HUES64 (cell line): ENCODE results near the gene SEMA7A.

Experiments
- H3K27ac ChIP-seq: 2 replicates; pipeline ENCODE4 v1.7.0; 2013; ENCODE audit warnings: low read depth, low read length, inconsistent platforms
- H3K27me3 ChIP-seq: 2 replicates; pipeline ENCODE4 v1.6.1; 2013; ENCODE audit warnings: mild to moderate bottlenecking, low read length; ENCODE audit not compliant: insufficient read depth
- H3K36me3 ChIP-seq: 2 replicates; pipeline ENCODE4 v1.6.1; 2013; ENCODE audit warnings: mild to moderate bottlenecking, low read length; ENCODE audit not compliant: insufficient read depth
- H3K4me1 ChIP-seq: 2 replicates; pipeline ENCODE4 v1.6.1; 2013; ENCODE audit warnings: mild to moderate bottlenecking, low read length, moderate library complexity; ENCODE audit not compliant: insufficient read depth
- H3K4me3 ChIP-seq: 2 replicates; pipeline ENCODE4 v1.5.1; 2013; ENCODE audit warnings: mild to moderate bottlenecking, low read length, moderate library complexity
- H3K9ac ChIP-seq: 2 replicates; pipeline ENCODE4 v1.6.1; 2013; ENCODE audit warnings: mild to moderate bottlenecking, low read depth, low read length
- H3K9me3 ChIP-seq: 2 replicates; pipeline ENCODE4 v1.6.1; 2013; ENCODE audit warnings: low read depth, low read length; ENCODE audit not compliant: insufficient read depth
- WGBS: fragments of 150-250, 120-280 bp; methylation state at CpG from one replicate; pipeline ENCODE4 v1.1.7; 2013; ENCODE audit warnings: missing lambda C conversion rate; 5-methylcytosine and 5-hydroxymethylcytosine counted together

The SEMA7A gene

GRCh38 chr15:74389241-74390048 lies 44.3 kb downstream of the SEMA7A start:
- H3K9ac ChIP-seq = no peak overlapping the region
- H3K4me3 ChIP-seq = no peak overlapping the region
- no peaks in the 10 kb centered on the region for H3K36me3 ChIP-seq
- H3K27me3 ChIP-seq = no peaks in the 10 kb centered on the region
- no peaks in the 10 kb centered on the region for H3K9me3 ChIP-seq
- WGBS = 85% methylated on average over 20 of the region's 20 CpGs
- H3K4me1 ChIP-seq = peaks cover 7% of the 10 kb centered on the region; the same call in 1 of the 2 replicates
- no peak overlapping the region for H3K27ac ChIP-seq

- Histone ChIP-seq H3K9ac (no peak overlapping the region), H3K9me3 (no peaks in the 10 kb centered on the region), H3K4me1 (peaks cover 7% of the 10 kb centered on the region; the same call in 1 of the 2 replicates), H3K4me3 (no peak overlapping the region), H3K27me3 (no peaks in the 10 kb centered on the region), H3K36me3 (no peaks in the 10 kb centered on the region), H3K27ac (no peak overlapping the region)
- WGBS = 90% methylated on average over 10 of the region's 10 CpGs
Measured at GRCh38 chr15:74388363-74388951, 45.3 kb downstream of the SEMA7A start.

GRCh38 chr15:74387621-74388362 lies 46.0 kb downstream of the SEMA7A start:
- H3K4me1 ChIP-seq = peaks cover 7% of the 10 kb centered on the region; the same call in 1 of the 2 replicates
- no peaks in the 10 kb centered on the region for H3K36me3 ChIP-seq
- WGBS = 86% methylated on average over 10 of the region's 10 CpGs
- no peak overlapping the region for H3K27ac ChIP-seq
- H3K4me3 ChIP-seq = no peak overlapping the region
- no peaks in the 10 kb centered on the region for H3K9me3 ChIP-seq
- H3K27me3 ChIP-seq = no peaks in the 10 kb centered on the region
- H3K9ac ChIP-seq = no peak overlapping the region

GRCh38 chr15:74387141-74387541 lies 46.6 kb downstream of the SEMA7A start:
- whole genome bisulfite sequencing = 95% methylated on average over 13 of the region's 13 CpGs
- Histone ChIP-seq H3K4me3 (no peak overlapping the region), H3K9me3 (no peaks in the 10 kb centered on the region), H3K9ac (no peak overlapping the region), H3K27ac (no peak overlapping the region), H3K4me1 (peaks cover 7% of the 10 kb centered on the region; the same call in 1 of the 2 replicates), H3K27me3 (no peaks in the 10 kb centered on the region), H3K36me3 (no peaks in the 10 kb centered on the region)

GRCh38 chr15:74386496-74387140 lies 47.1 kb downstream of the SEMA7A start:
- Histone ChIP-seq H3K9ac (no peak overlapping the region), H3K4me3 (no peak overlapping the region), H3K4me1 (peaks cover 7% of the 10 kb centered on the region; the same call in 1 of the 2 replicates), H3K27ac (no peak overlapping the region), H3K36me3 (no peaks in the 10 kb centered on the region), H3K27me3 (no peaks in the 10 kb centered on the region), H3K9me3 (no peaks in the 10 kb centered on the region)
- WGBS = 78% methylated on average over 15 of the region's 15 CpGs

GRCh38 chr15:74385733-74386132 lies 48.0 kb downstream of the SEMA7A start:
- no peaks in the 10 kb centered on the region for H3K27me3 ChIP-seq
- 80% methylated on average over 6 of the region's 6 CpGs for WGBS
- no peak overlapping the region for H3K27ac ChIP-seq
- no peaks in the 10 kb centered on the region for H3K9me3 ChIP-seq
- no peak overlapping the region for H3K4me3 ChIP-seq
- H3K9ac ChIP-seq = no peak overlapping the region
- no peaks in the 10 kb centered on the region for H3K36me3 ChIP-seq
- peaks cover 7% of the 10 kb centered on the region; the same call in 1 of the 2 replicates for H3K4me1 ChIP-seq

GRCh38 chr15:74384881-74385643 lies 48.7 kb downstream of the SEMA7A start:
- H3K9me3 ChIP-seq = no peaks in the 10 kb centered on the region
- H3K36me3 ChIP-seq = no peaks in the 10 kb centered on the region
- 69% methylated on average over 7 of the region's 8 CpGs for WGBS
- H3K4me1 ChIP-seq = peaks cover 7% of the 10 kb centered on the region; the same call in 1 of the 2 replicates
- H3K9ac ChIP-seq = no peak overlapping the region
- H3K27ac ChIP-seq = no peak overlapping the region
- H3K4me3 ChIP-seq = no peak overlapping the region
- H3K27me3 ChIP-seq = no peaks in the 10 kb centered on the region

- H3K4me1 ChIP-seq = peaks cover 7% of the 10 kb centered on the region; the same call in 1 of the 2 replicates
- no peak overlapping the region for H3K27ac ChIP-seq
Measured at GRCh38 chr15:74384566-74384880, 49.2 kb downstream of the SEMA7A start.

GRCh38 chr15:74383695-74384565 lies 49.8 kb downstream of the SEMA7A start:
- Histone ChIP-seq H3K27ac (no peak overlapping the region), H3K4me3 (no peak overlapping the region), H3K9ac (no peak overlapping the region), H3K4me1 (peaks cover 8% of the 10 kb centered on the region), H3K27me3 (no peaks in the 10 kb centered on the region), H3K9me3 (no peaks in the 10 kb centered on the region), H3K36me3 (no peaks in the 10 kb centered on the region)
- WGBS = 92% methylated on average over 8 of the region's 8 CpGs

More at GRCh38 chr15:74384566-74384880, 49.2 kb downstream of the SEMA7A start:
- H3K4me3 ChIP-seq = no peak overlapping the region
- H3K9ac ChIP-seq = no peak overlapping the region
- no peaks in the 10 kb centered on the region for H3K27me3 ChIP-seq
- 88% methylated on average over 3 of the region's 3 CpGs for WGBS
- H3K36me3 ChIP-seq = no peaks in the 10 kb centered on the region
- H3K9me3 ChIP-seq = no peaks in the 10 kb centered on the region

GRCh38 chr15:74383286-74383685 lies 50.5 kb downstream of the SEMA7A start:
- H3K9me3 ChIP-seq = no peaks in the 10 kb centered on the region
- H3K4me3 ChIP-seq = no peak overlapping the region
- no peak overlapping the region for H3K9ac ChIP-seq
- H3K27ac ChIP-seq = no peak overlapping the region
- H3K4me1 ChIP-seq = peaks cover 11% of the 10 kb centered on the region
- H3K27me3 ChIP-seq = no peaks in the 10 kb centered on the region
- no peaks in the 10 kb centered on the region for H3K36me3 ChIP-seq
- WGBS = 90% methylated on average over 4 of the region's 4 CpGs
